GM18499 (cell line): ENCODE data around the gene LTBP4.
"Not testable (repeated sequence)": the region's sequence is repeated elsewhere in the genome, so short reads cannot be mapped to it uniquely, and the experiment has no call there.

Experiments
- ATAC-seq: cut with Tn5 transposase; IDR thresholded peaks from one replicate; pipeline ENCODE4 v1.9.1; 2021; ENCODE audit warnings: moderate number of reproducible peaks; ENCODE audit not compliant: insufficient read depth, unreplicated experiment

LTBP4 gene

DNA sequence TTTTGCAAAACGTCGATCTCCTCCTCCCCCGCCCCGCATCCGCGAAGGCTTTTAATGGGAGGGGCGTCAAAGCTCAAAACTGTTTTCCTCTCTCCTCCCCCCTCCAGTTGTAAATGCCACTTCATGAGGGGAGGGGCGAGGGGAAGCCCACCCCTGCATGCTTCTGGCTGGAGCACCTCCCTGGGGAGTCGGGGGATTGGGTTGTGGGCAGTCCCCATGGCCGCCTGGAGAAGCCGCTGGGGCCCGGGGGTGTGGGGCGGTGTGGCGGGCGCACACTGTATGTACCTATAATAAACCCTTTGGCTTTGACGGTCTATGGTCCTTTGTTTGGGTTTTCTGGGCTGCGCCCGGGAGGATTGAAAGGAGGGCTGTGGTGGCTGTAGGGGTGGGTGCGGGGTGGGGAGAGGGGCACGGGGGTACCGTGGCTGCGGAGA is 25.0 kb upstream of the LTBP4 start:
- ATAC-seq, result no peak

DNA sequence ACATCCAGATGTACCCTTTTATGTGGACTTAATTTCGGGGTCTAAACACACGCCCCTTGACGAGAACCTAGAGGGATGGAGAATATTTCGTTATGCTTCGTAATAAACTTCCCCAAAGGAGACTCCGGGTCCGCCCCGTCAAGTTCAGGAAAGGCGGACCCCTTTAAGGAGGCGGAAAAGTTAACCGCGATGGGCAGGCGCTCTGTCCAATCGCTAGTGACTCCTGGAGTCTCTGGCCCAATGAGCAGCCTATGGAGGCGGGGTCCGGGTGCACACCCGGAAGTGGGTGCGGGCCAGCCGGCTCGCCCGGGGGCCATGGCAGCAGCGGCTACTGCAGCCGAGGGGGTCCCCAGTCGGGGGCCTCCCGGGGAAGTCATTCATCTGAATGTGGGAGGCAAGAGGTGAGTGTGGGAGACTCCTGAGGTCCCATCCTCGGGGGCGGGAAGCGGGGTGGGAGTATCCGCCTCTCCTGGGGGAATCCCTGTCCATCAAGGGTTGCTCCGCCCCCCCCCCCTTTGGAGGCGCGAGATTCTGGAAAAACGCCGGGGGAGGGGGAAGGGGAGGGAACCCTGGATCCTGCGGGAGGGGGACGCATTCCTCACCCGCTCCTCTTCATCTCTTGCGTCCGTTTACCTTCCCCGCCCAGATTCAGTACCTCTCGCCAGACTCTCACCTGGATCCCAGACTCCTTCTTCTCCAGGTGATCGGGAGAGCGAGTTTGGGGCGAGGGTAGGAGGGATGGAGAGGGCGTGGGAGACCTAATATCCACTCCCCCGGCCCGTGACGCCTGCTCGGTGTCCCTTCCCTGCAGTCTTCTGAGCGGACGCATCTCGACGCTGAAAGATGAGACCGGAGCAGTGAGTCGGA is 24.4 kb upstream of the LTBP4 start, which contains the start of gene SHKBP1:
SHKBP1 (plus strand) TSS at position 289 of the 867 bp plus-strand sequence; CDS start at position 316, 27 bp downstream.
- no peak for ATAC-seq

DNA sequence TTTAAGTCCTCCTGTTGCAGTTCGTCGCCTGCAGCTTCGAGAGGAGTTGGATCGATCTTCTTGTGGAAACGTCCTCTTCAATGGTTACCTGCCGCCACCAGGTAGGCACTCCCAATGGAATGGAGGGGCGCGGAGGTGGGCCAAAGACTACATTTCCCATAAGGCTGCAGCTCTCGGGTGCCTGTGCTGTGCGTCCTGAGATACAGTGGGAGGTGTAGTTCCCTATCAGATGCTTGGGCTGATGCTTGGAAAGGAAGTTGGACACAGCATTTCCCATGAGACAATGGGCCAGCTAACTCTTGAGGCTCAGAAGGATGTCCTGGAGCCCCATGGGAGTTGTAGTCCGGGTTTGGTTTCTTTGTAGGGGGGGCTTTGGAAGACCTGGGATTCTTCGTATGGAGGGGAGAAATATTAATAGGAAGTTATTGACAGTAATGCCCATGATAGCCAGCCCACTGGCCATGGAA is 22.7 kb upstream of the LTBP4 start:
- no peak for ATAC-seq

DNA sequence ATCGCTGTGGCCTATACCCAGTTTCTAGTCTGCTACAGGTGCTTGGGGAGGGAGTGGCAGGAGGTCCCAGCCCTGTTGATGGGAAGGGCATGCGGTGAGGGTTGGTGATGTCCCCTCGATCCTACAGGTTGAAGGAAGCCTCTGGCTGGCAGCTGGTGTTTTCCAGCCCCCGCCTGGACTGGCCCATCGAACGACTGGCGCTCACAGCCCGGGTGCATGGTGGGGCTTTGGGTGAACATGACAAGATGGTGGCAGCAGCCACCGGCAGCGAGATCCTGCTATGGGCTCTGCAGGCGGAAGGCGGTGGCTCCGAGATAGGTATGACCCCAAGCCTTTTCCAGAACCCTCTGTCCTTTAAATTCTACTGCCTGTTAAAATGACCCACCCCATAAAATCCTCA is 20.6 kb upstream of the LTBP4 start:
- ATAC-seq, result no peak

DNA sequence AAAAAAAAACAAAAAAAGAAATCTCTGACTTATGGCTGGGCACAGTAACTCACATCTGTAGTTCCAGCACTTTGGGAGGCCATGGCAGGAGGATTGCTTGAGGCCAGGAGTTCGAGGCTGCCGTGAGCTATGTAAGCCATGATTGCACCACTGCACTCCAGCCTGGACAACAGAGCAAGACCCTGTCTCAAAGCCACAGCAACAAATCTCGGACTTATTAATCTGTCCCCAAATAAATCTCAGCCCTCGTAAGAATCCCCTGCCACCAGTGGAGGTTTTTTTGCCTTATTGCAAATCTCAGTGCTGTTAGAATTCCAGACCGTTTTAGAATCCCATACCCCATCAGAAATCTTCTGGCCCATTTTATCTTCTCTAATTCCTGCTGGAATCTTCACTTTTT is 19.6 kb upstream of the LTBP4 start:
- no peak for ATAC-seq

DNA sequence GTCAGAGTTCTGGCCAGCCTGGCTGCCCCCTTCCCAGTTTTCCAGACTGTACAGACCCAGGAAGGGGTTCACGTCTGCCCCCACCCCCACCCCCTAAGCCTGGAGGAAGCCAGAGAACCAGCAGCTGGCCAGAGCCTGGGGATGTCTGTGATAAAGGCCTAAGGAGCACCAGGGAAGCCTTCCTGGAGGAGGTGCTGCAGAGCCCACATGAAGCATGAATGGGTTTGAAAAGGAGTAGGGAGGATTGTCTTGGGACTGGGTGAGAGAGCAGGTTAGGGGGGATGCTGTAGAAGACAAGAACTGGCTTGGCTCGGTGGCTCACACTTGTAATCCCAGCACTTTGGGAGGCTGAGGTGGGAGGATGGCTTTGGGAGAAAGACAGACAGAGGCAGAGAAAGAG is 18.7 kb upstream of the LTBP4 start:
- ATAC-seq, result no peak

DNA sequence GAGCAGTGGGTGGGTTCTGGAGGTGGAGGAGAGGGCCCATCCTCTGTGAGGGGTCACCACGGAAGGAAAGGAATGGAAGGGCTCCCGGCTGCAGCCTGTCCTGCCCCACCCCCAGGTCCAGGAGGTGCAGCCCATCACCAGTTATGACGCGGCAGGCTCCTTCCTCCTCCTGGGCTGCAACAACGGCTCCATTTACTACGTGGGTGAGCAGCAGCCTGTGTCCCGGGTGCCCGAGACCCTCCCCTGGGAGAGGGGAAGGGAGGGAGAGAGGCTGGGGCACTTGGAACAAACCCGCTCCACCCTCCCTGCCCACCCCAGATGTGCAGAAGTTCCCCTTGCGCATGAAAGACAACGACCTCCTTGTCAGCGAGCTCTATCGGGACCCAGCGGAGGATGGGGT is 17.9 kb upstream of the LTBP4 start:
- no peak for ATAC-seq

DNA sequence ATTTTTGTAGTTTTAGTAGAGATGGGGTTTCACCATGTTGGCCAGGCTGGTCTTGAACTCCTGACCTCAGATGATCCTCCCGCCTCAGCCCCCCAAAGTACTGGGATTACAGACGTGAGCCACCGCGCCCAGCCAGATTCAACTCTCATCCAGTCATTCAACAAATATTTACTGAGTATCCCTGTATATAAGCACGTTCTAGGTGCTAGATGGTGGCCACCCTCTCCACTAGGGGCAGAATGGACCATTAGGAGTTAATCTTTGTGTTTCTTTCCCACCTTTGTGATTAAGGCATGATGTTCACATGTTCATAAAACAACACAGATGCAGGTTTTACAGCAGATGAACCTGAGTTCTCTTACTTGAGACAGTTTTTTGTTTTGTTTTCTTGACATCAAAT is 17.2 kb upstream of the LTBP4 start:
- no peak for ATAC-seq

DNA sequence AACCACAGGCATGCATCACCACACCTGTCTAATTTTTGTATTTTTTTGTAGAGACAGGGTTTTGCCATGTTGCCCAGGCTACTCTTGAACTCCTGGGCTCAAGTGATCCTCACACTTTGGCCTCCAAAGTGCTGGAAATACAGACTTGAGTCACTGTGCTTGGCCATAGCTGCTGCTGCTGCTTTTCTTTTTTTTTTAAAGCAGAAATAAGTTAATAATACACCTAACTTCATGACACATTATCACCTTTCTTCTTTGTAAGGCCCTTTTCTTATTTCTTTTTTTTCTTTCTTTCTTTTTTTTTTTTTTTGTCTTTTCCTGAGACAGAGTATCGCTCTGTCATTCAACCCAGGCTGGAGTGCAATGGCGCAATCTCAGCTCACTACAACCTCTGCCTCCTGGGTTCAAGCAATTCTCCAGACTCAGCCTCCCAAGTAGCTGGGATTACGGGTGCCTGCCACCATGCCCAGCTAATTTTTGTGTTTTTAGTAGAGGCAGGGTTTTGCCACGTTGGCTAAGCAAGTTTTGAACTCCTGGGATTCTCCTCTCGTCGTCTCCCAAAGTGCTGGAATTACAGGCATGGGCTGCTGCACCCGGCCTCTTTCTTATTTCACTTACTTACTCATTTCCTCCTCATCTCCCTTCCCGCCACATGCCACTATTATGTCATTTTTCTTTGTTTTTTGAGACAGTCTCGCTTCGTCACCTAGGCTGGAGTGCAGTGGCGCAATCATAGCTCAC is 15.8 kb upstream of the LTBP4 start:
- ATAC-seq, result no peak

DNA sequence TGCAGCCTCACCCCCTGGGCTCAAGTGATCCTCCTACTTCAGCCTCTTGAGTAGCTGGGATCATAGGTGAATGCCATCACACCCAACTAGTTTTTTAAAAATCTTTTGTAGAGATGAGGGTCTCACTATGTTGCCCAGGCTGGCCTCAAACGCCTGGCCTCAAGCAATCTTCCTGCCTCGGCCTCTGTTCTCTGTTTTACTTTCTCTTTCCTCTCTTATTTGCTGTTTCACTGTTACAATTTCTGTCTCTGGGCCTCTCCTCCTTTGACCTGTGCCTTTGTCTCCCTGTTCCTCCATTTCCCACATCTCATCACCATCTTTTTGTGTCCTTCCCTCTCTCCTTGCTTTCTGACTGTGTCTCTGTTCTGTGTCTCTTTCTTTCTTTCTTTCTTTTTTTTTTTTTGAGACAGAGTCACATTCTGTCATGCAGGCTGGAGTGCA is 15.2 kb upstream of the LTBP4 start:
- ATAC-seq, result no peak

DNA sequence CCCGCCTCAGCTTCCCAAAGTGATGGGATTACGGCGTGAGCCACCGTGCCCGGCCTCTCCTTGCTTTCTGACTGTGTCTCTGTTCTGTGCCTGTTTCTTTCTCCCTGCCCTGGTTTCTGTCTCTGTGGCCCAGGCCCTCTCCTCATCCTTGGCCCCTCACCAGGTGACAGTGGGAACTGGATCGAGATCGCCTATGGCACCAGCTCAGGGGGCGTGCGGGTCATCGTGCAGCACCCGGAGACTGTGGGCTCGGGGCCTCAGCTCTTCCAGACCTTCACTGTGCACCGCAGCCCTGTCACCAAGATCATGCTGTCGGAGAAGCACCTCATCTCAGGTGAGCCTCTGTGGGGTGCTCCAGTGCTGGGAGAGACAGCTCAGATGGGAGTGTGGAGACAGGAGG is 14.6 kb upstream of the LTBP4 start:
- no peak for ATAC-seq

DNA sequence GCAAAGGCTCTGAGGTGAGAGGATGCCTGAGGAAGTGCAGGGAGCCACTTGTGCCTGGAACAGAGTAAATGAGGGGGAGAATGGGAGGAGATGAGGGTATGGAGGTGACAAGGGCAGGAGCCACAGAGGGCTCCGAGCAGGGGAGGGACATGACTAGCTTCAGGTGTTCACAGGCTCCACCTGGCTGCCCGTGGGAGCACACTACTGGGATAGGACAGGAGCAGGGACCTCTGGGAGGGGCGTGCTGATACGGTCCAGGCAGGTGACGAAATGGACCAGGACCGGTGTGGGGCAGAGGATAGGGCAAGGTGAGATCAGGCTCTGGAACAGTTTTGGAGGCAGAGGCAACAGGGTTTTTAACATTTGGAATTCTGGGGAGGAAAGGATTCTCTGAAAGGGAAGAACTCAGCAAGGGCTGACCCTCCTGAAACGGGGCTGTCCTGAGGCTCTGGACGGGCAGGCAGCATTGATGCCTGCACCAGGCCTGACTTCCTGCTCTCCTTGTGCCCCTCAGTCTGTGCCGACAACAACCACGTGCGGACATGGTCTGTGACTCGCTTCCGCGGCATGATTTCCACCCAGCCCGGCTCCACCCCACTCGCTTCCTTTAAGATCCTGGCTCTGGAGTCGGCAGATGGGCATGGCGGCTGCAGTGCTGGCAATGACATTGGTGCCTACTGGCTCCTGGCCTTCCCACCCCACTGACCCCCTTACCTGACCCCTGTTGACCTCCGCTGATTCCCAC is 12.9 kb upstream of the LTBP4 start:
- ATAC-seq, result no peak

DNA sequence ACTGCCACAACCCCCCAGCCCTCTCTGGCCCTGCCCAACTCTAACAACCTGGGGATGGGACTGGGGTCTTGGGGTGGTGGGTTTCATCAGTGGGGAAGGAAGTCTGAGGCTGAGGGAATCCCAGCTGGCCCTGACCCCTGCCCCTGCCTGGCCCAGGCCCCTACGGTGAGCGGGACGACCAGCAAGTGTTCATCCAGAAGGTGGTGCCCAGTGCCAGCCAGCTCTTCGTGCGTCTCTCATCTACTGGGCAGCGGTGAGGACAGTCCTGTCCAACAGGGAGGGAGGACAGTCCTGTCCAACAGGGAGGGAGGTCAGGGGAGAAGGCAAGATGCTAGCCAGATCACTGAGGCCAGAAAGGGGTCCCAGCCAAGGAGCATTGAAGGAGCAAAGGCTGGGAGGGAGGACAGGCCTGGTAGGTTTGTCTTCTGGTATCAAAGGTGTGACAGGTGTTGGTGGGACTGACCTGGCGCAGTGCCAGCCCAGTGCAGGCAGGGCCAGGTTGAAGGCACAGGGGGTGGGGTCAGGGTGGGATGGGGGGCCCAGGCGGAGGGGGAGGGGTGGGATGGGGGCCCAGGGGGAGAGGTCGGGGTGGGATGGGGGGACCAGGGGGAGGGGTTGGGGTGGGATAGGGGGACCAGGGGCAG is 12.1 kb upstream of the LTBP4 start:
- ATAC-seq, result no peak

DNA sequence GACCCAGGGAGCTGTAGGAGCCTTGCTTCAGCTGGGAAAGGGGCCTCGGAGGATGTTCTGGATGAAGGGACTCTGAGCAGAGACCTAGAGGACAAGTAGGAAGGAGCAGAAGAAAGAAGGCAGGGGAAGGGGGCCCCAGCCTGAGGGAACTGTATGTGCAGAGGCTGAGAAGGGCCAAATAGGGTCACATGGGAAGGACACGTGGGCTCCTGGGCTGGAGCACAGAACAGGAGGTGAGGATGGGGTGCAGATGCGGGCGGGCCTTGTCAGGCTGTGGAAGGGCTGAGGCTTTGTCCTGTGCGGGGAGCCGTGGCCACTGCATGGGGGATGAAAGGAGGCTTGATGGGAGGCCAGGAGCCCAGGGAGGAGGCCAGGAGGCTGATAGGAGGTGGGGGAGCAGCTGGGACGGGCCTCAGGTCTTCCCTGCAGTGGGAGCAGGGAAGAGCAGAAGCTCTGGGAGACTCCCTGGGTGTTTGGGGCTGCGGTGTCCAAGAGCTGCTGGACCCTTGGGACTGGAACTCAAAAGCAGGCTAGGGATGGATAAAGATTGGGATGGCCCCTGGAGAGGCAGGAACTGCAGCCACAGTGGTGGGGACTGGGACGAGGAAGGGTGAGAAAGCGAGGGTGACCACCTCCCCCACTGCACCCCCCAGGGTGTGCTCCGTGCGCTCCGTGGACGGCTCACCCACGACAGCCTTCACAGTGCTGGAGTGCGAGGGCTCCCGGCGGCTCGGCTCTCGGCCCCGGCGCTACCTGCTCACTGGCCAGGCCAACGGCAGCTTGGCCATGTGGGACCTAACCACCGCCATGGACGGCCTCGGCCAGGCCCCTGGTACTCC is 11.4 kb upstream of the LTBP4 start:
- ATAC-seq, result no peak

DNA sequence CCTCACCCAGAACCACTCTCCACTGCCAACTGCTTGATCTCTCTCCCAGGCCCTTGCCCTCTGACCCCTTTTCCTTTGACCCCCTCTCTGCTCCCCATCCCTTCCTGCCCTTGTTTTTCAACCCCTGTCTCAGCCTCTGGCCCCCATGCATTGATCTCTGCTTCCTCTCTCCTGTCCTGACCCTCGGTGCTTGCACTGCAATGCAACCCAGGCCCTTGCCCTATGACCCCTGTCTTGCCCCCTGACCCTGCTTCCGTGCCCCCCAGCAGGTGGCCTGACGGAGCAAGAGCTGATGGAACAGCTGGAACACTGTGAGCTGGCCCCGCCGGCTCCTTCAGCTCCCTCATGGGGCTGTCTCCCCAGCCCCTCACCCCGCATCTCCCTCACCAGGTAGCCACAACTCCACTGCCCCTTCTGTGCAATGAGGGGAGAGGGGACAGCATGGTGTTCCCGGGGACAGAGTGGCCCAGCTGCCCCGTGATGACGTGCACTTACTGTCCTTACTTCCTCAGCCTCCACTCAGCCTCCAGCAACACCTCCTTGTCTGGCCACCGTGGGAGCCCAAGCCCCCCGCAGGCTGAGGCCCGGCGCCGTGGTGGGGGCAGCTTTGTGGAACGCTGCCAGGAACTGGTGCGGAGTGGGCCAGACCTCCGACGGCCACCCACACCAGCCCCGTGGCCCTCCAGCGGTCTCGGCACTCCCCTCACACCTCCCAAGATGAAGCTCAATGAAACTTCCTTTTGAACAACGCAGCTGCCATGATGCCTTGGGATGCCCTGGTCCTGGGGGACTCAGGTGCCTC is 10.5 kb upstream of the LTBP4 start:
- ATAC-seq, result no peak

DNA sequence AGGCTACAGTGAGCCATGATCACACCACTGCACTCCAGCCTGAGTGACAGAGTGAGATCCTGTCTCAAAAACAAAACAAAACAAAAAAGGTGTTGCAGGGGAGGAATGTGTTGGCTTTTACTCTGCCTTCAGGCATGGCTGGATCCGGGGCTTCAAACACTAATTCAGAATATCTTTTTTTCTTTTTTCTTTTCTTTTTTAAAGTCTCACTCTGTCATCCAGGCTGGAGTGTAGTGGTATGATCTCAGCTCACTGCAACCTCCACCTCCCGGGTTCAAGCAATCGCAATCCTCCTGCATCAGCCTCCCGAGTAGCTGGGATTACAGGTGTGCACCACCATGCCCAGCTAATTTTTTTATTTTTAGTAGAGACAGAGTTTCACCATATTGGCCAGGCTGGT is 9.4 kb upstream of the LTBP4 start:
- ATAC-seq, result not testable (repeated sequence)

DNA sequence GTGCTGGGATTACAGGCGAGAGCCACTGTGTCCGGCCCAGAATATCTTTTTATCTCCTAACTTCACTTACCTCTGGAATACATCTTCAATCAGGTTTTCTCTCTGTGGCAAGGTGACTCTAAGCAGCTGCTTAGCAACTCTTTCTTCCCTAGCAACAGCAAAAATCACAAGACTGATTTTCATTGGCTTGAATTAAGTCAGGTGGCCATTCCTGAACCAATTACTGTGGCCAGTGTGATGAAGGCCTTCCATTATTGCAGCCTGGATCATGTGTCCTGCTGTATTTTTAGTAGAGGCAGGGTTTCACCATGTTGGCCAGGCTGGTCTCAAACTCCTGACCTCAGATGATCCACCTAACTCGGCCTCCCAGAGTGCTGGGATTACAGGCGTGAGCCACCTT is 9.0 kb upstream of the LTBP4 start:
- ATAC-seq, result no peak

DNA sequence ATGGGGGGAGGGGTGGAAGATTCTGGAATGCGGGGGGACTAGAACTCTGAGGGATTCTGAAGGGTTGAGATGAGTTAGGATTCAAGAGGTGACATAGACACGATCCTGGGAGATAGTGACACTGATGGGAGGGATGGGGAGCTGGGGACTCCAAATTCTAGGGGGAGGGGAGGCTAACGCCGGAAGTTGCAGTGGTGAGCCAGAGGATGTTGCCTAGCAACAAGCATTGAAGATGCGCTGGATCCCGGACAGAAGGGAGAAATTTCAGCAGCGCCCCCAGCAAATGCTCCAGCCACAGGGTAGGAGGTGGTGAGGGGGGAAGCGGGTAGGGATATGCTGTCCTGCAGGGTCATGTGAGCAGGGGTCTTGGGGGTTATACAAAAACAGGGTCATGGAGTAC is 6.9 kb upstream of the LTBP4 start:
- no peak for ATAC-seq

DNA sequence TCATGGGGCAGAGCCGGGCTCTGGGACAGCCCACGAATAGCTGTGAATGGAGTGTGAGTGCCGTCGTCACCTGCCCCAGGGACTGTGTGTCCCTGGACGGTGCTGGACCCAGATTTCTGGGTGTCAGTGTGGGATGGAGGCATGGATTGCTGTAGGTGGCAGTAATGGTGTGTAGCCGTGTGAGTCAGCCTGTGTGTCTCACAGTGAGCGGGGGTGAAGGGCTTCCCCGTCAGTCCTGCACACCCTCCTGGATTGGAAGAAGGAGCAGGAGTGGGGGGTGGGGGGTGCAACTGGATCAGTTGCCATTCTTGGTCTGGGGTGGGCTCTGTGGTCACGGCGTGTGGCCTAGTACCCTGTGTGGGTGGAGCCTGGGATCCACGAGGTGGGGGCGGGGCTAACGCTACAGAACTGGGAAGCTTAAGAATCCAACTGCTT is 6.5 kb upstream of the LTBP4 start:
- ATAC-seq, result no peak
